ENCODE measurements around the gene IL3. TPM values are rescaled to one million over a fixed set of nuclear protein-coding genes. Genes with fewer than 3 reads are reported as not detected.

IL3 gene
- total RNA-seq, 1 donor from 2014 or later: not detected

DNA sequence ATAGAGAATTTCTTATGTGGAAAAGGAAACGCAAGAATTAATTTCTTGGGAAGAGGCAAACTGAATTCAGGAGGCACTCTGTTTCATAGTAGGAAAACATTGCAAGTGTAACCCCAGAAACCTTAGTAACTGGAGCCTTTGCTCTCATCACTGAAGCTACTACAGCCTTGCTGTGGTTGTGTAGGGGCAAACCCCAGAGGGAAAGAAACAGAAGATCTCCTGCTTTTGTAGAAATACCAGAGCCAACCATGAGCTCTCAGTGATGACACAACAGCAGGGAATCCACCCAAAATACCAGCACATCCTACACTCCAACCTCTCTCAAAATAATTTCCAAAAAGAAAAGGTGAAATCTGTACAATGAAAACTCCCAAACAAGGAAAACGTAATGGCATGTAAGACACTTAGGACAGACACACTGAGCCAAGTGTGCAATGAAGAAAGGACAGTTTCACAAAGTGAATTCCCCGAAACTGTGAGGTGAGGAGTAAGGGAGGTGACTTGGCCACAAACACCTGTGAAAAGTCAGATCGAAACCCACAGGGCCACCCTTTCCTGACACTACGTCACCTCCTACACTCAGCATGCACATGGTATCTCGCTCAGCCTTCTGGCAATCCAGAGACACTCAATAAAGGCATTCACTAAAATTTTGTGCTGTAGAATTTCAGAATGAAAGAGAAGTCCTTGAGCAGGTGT lies 40.4 kb upstream of the IL3 start:
- no peak overlapping the region for H3K4me3 Mint-ChIP-seq (ENCODE audit: unreplicated experiment)
- H3K36me3 Mint-ChIP-seq (ENCODE audit: low read depth, unreplicated experiment): no peaks in the 10 kb centered on the region
- Histone ChIP-seq H3K9me3 (ENCODE audit: insufficient read depth, low read depth, low read length) (no peaks in the 10 kb centered on the region), H3K36me3 (ENCODE audit: insufficient read depth, low read length) (no peaks in the 10 kb centered on the region), H3K4me1 (ENCODE audit: insufficient read depth, low read length) (no peaks in the 10 kb centered on the region), H3K4me2 (ENCODE audit: low read length) (no peak overlapping the region), H2AFZ (ENCODE audit: low read depth, low read length) (no peak overlapping the region), H4K20me1 (ENCODE audit: insufficient read depth, low read length) (no peaks in the 10 kb centered on the region), H3K27ac (ENCODE audit: low read depth, low read length) (no peak overlapping the region), H3K4me3 (ENCODE audit: insufficient read depth, low read depth, low read length) (no peak overlapping the region), H3K9ac (ENCODE audit: low read length) (no peak overlapping the region), H3K79me2 (ENCODE audit: insufficient read depth, low read length) (no peaks in the 10 kb centered on the region), H3K27me3 (ENCODE audit: insufficient read depth, low read length) (peaks cover 24% of the 10 kb centered on the region)
- H3K9me3 Mint-ChIP-seq (ENCODE audit: unreplicated experiment): no peaks in the 10 kb centered on the region
- DNase-seq (ENCODE audit: low read depth) (no peak), FAIRE-seq (no peak)
- H3K27ac Mint-ChIP-seq (ENCODE audit: unreplicated experiment): no peak overlapping the region
- H3K27me3 Mint-ChIP-seq (ENCODE audit: low read depth, unreplicated experiment): peaks cover 28% of the 10 kb centered on the region
- peaks cover 8% of the 10 kb centered on the region for H3K4me1 Mint-ChIP-seq (ENCODE audit: low read depth, unreplicated experiment)
- TF ChIP-seq EZH2 (IDR thresholded peaks at IDR 0.05; ENCODE audit: insufficient read depth, low read length): no peak
- TF ChIP-seq, protein P1, sequence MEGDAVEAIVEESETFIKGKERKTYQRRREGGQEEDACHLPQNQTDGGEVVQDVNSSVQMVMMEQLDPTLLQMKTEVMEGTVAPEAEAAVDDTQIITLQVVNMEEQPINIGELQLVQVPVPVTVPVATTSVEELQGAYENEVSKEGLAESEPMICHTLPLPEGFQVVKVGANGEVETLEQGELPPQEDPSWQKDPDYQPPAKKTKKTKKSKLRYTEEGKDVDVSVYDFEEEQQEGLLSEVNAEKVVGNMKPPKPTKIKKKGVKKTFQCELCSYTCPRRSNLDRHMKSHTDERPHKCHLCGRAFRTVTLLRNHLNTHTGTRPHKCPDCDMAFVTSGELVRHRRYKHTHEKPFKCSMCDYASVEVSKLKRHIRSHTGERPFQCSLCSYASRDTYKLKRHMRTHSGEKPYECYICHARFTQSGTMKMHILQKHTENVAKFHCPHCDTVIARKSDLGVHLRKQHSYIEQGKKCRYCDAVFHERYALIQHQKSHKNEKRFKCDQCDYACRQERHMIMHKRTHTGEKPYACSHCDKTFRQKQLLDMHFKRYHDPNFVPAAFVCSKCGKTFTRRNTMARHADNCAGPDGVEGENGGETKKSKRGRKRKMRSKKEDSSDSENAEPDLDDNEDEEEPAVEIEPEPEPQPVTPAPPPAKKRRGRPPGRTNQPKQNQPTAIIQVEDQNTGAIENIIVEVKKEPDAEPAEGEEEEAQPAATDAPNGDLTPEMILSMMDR (IDR thresholded peaks at IDR 0.05; ENCODE audit: insufficient read depth, low read depth, low read length): no peak

DNA sequence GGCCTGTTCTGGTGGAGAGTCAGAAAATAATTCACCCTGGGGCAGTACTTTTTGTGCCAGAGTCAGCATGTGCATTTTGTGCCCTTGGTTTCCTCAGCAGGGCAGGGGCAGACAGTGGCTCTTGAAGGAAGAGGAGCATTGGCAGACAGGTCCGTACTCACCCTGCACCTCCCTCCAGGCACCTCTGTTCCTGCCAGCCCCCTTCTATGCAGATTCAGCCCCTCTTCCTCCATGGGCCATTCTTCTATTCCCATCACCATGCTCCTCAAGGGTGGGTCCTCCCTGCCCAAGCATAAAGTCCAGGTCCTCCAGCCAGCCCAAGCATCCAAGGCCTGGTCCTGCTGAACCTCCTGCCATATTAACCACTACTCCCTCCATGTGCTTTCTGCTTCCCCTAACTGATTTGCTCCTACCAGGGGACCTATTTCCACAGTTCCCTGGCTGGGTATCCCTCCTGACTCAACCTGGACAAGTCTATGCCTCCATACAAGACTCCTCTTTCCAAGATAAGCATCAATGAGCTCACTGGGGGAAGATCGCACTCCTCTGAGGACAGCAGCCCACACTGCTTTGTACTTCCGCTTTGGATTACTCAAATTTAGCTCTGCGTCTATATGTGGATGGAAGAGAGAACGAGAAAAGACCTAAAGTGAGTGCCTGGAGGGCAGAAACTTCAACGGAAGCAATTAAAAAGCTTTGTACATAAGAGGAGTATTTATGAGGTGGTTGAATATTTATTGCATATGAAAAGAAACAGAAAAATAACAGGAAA lies 39.7 kb upstream of the IL3 start:
- peaks cover 25% of the 10 kb centered on the region for H3K27me3 Mint-ChIP-seq (ENCODE audit: low read depth, unreplicated experiment)
- FAIRE-seq: no peak

More for the DNA sequence above, 39.7 kb upstream of the IL3 start:
- H4K20me1 ChIP-seq (ENCODE audit: insufficient read depth, low read length): no peaks in the 10 kb centered on the region
- Mint-ChIP-seq H3K27ac (ENCODE audit: unreplicated experiment) (peak overlapping the region; percentile 88), H3K4me1 (ENCODE audit: low read depth, unreplicated experiment) (peaks cover 8% of the 10 kb centered on the region), H3K9me3 (ENCODE audit: unreplicated experiment) (no peaks in the 10 kb centered on the region), H3K36me3 (ENCODE audit: low read depth, unreplicated experiment) (no peaks in the 10 kb centered on the region), H3K4me3 (ENCODE audit: unreplicated experiment) (no peak overlapping the region)
- H3K9me3 ChIP-seq (ENCODE audit: insufficient read depth, low read depth, low read length): no peaks in the 10 kb centered on the region
- H3K27ac ChIP-seq (ENCODE audit: low read depth, low read length): no peak overlapping the region
- no peak overlapping the region for H3K9ac ChIP-seq (ENCODE audit: low read length)
- peaks cover 24% of the 10 kb centered on the region for H3K27me3 ChIP-seq (ENCODE audit: insufficient read depth, low read length)
- TF ChIP-seq EZH2 (IDR thresholded peaks at IDR 0.05; ENCODE audit: insufficient read depth, low read length): no peak
- TF ChIP-seq, protein P1 (IDR thresholded peaks at IDR 0.05; ENCODE audit: insufficient read depth, low read depth, low read length): no peak
- no peaks in the 10 kb centered on the region for H3K4me1 ChIP-seq (ENCODE audit: insufficient read depth, low read length)
- H2AFZ ChIP-seq (ENCODE audit: low read depth, low read length): no peak overlapping the region
- H3K4me3 ChIP-seq (ENCODE audit: insufficient read depth, low read depth, low read length): no peak overlapping the region
- no peaks in the 10 kb centered on the region for H3K36me3 ChIP-seq (ENCODE audit: insufficient read depth, low read length)
- H3K79me2 ChIP-seq (ENCODE audit: insufficient read depth, low read length): no peaks in the 10 kb centered on the region
- DNase-seq (ENCODE audit: low read depth): no peak
- H3K4me2 ChIP-seq (ENCODE audit: low read length): no peak overlapping the region
